Testis (tissue), 2 donors: ENCODE data around the gene QPCT.

Source experiments
- POLR2A ChIP-seq: fragments of 450-650 bp; IDR thresholded peaks from one replicate; pipeline ENCODE4 v1.6.1; 2017; ENCODE audit warnings: antibody characterized with exemption, mild to moderate bottlenecking, moderate library complexity
- TF ChIP-seq, protein P1 (sequence below), 3 experiments: fragments of 450-650 bp in 2 of 3; fragments of 200-600 bp in 1 of 3; sonication (generic) in 1 of 3; IDR thresholded peaks; one replicate each; pipeline ENCODE4 v1.5.1; 2016 to 2019; ENCODE audit warnings: antibody characterized with exemption in 3 of 3, mild to moderate bottlenecking in 2 of 3, moderate library complexity in 1 of 3

DNA sequence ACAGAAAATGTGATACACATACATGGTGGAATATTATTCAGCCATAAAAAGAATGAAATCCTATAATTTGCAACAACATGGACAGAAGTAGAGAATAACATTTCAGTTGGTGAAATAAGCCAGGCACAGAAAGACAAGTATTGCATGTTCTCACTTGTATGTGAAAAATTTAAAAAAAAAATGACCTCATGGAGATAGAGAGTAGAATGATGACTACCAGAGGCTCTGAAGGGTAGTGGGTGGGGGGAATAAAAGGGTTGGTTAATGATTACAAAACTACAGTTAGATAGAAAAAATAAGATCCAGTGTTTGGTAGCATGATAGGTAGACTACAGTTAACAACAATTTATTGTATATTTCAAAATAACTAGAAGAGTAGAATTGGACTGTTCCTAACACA, 44.3 kb upstream of the QPCT start:
- TF ChIP-seq, protein P1, sequence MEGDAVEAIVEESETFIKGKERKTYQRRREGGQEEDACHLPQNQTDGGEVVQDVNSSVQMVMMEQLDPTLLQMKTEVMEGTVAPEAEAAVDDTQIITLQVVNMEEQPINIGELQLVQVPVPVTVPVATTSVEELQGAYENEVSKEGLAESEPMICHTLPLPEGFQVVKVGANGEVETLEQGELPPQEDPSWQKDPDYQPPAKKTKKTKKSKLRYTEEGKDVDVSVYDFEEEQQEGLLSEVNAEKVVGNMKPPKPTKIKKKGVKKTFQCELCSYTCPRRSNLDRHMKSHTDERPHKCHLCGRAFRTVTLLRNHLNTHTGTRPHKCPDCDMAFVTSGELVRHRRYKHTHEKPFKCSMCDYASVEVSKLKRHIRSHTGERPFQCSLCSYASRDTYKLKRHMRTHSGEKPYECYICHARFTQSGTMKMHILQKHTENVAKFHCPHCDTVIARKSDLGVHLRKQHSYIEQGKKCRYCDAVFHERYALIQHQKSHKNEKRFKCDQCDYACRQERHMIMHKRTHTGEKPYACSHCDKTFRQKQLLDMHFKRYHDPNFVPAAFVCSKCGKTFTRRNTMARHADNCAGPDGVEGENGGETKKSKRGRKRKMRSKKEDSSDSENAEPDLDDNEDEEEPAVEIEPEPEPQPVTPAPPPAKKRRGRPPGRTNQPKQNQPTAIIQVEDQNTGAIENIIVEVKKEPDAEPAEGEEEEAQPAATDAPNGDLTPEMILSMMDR (IDR thresholded peaks at IDR 0.05) = no peak
- no peak for TF ChIP-seq POLR2A
